Nephron (organoid): Measurements from ENCODE around the gene C3.
A peak's percentile ranks its signal among the peaks of the same experiment; 100 is the strongest.

Source experiments
- H3K27ac Mint-ChIP-seq, 3 experiments: 2 replicates each; pipeline ENCODE4 v1.8.0; 2020; ENCODE audit warnings: mixed read lengths in 3 of 3, mild to moderate bottlenecking in 2 of 3, moderate library complexity in 1 of 3
- H3K27me3 Mint-ChIP-seq: 2 replicates; pipeline ENCODE4 v1.8.0; 2021; ENCODE audit warnings: low read depth, mild to moderate bottlenecking, moderate library complexity, mixed read lengths
- H3K36me3 Mint-ChIP-seq: 2 replicates; pipeline ENCODE4 v1.8.0; 2020; ENCODE audit warnings: low read depth, mixed read lengths
- H3K4me1 Mint-ChIP-seq: 2 replicates; pipeline ENCODE4 v1.8.0; 2020; ENCODE audit warnings: mixed read lengths
- H3K4me3 Mint-ChIP-seq, 3 experiments: 2 replicates each; pipeline ENCODE4 v1.8.0; 2020; ENCODE audit warnings: mild to moderate bottlenecking in 3 of 3, mixed read lengths in 3 of 3, moderate library complexity in 2 of 3
- H3K9me3 Mint-ChIP-seq: 2 replicates; pipeline ENCODE4 v1.8.0; 2020; ENCODE audit warnings: mixed read lengths
- CTCF ChIP-seq, 3 experiments: fragments of 200-600 bp; sonication (generic); IDR thresholded peaks; one replicate each; pipeline ENCODE4 v1.5.0; 2021; ENCODE audit warnings: antibody characterized with exemption in 3 of 3; ENCODE audit not compliant: unreplicated experiment in 3 of 3

C3 gene

DNA sequence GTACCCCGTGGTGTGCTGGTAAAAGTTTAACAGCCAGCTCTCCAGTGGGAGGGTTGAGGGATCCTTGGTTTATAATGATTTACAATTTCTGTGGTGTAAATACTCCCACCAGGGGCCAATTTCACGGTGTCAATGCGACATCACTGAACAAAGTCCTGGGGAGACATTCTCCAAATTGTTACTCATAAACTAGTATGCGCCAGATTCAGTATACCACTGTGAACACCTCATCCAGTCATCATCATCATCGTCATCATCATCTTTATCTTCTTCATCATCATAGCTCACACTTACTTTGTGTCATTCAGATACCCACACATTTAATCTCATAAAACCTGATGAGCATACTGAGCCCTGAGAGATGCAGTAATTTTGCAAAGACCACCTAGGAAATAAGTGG lies 33.3 kb downstream of the C3 start:
- no peak overlapping the region for H3K4me3 Mint-ChIP-seq
- no peak for TF ChIP-seq CTCF (IDR thresholded peaks at IDR 0.05; ENCODE audit: unreplicated experiment in 3 of 3)
- no peaks in the 10 kb centered on the region for H3K4me1 Mint-ChIP-seq
- no peaks in the 10 kb centered on the region for H3K36me3 Mint-ChIP-seq
- H3K9me3 Mint-ChIP-seq = no peaks in the 10 kb centered on the region
- H3K27ac Mint-ChIP-seq = peak overlapping the region in 1 of 3 experiments; percentile 19
- H3K27me3 Mint-ChIP-seq = peaks cover 6% of the 10 kb centered on the region

GRCh38 chr19:6686628-6686975 lies 33.8 kb downstream of the C3 start:
- no peaks in the 10 kb centered on the region for H3K36me3 Mint-ChIP-seq
- H3K9me3 Mint-ChIP-seq = no peaks in the 10 kb centered on the region
- no peak overlapping the region for H3K4me3 Mint-ChIP-seq
- peaks cover 9% of the 10 kb centered on the region for H3K27me3 Mint-ChIP-seq
- H3K4me1 Mint-ChIP-seq = no peaks in the 10 kb centered on the region
- peak overlapping the region in 1 of 3 experiments; percentile 19 for H3K27ac Mint-ChIP-seq
- TF ChIP-seq CTCF (IDR thresholded peaks at IDR 0.05; ENCODE audit: unreplicated experiment in 3 of 3) = no peak

GRCh38 chr19:6685962-6686627 lies 34.4 kb downstream of the C3 start:
- H3K9me3 Mint-ChIP-seq = no peaks in the 10 kb centered on the region
- H3K27me3 Mint-ChIP-seq = peaks cover 9% of the 10 kb centered on the region
- no peak for TF ChIP-seq CTCF (IDR thresholded peaks at IDR 0.05; ENCODE audit: unreplicated experiment in 3 of 3)
- no peaks in the 10 kb centered on the region for H3K36me3 Mint-ChIP-seq
- no peaks in the 10 kb centered on the region for H3K4me1 Mint-ChIP-seq
- no peak overlapping the region for H3K27ac Mint-ChIP-seq
- H3K4me3 Mint-ChIP-seq = no peak overlapping the region

DNA sequence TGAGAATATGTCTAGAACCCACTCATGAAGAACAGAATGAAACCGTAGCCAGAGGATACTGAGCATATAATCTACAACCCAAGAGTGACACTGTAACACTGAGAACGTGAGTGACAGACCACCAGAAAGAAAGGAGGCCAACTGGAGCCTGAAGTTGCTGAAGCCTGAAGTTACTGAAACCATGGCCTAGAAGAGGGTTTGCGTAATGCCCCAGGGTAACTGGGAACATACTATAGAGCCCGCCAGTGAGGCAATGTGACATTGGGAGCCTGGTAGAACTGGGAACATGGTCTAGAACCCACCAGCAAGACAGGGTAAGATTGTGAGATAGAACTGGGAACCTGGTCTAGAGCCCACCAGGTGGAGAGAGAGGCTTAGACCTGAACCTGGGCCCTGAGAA lies 35.0 kb downstream of the C3 start:
- no peak overlapping the region for H3K27ac Mint-ChIP-seq
- TF ChIP-seq CTCF (IDR thresholded peaks at IDR 0.05; ENCODE audit: unreplicated experiment in 3 of 3) = no peak
- no peaks in the 10 kb centered on the region for H3K9me3 Mint-ChIP-seq
- H3K36me3 Mint-ChIP-seq = no peaks in the 10 kb centered on the region
- H3K4me1 Mint-ChIP-seq = no peaks in the 10 kb centered on the region
- peaks cover 14% of the 10 kb centered on the region for H3K27me3 Mint-ChIP-seq
- H3K4me3 Mint-ChIP-seq = no peak overlapping the region

- Mint-ChIP-seq H3K27me3 (peaks cover 21% of the 10 kb centered on the region), H3K4me1 (no peaks in the 10 kb centered on the region), H3K9me3 (peaks cover 6% of the 10 kb centered on the region), H3K27ac (no peak overlapping the region), H3K4me3 (no peak overlapping the region), H3K36me3 (no peaks in the 10 kb centered on the region)
- TF ChIP-seq CTCF (IDR thresholded peaks at IDR 0.05; ENCODE audit: unreplicated experiment in 3 of 3) = no peak
Observed at GRCh38 chr19:6683971-6684370, 36.5 kb downstream of the C3 start.

GRCh38 chr19:6682607-6683128 lies 37.8 kb downstream of the C3 start:
- H3K4me3 Mint-ChIP-seq = no peak overlapping the region
- no peaks in the 10 kb centered on the region for H3K4me1 Mint-ChIP-seq
- H3K27ac Mint-ChIP-seq = no peak overlapping the region
- peaks cover 26% of the 10 kb centered on the region for H3K27me3 Mint-ChIP-seq
- H3K36me3 Mint-ChIP-seq = no peaks in the 10 kb centered on the region
- peaks cover 6% of the 10 kb centered on the region for H3K9me3 Mint-ChIP-seq
- TF ChIP-seq CTCF (IDR thresholded peaks at IDR 0.05; ENCODE audit: unreplicated experiment in 3 of 3) = no peak
